Uterus (tissue), 2 donors: ENCODE results near the gene ELF2.

Source experiments
- POLR2A ChIP-seq, 2 donors: fragments of 450-650 bp; IDR thresholded peaks; one replicate each; pipeline ENCODE4 v1.6.1; 2016; ENCODE audit warnings: antibody characterized with exemption in 2 of 2, mild to moderate bottlenecking in 1 of 2, moderate library complexity in 1 of 2
- TF ChIP-seq, protein P1 (sequence below), 4 experiments: fragments of 200-600 bp in 2 of 4; fragments of 450-650 bp in 2 of 4; sonication (generic) in 2 of 4; IDR thresholded peaks; one replicate each; pipeline ENCODE4 v1.5.1; 2016 to 2019; ENCODE audit warnings: antibody characterized with exemption in 4 of 4, mild to moderate bottlenecking in 2 of 4, moderate library complexity in 1 of 4

DNA sequence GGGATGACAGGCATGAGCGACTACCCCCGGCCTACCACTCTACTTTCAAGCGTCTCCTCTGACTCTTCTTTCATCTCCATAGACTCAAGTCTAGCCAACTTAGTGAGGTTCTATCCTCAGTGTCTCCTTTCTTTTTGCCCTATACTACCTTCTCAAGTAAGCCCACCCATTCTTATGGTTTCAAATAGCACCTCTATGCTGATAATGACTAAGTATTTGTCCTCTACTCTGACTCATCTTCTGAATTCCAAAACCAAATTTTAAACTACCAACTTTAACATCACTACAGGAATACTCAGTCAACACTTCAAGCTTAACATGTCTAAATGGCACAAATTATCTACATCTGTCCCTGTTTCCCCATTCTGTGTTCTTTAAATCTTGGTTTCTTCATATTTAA is 47.8 kb downstream of the ELF2 start:
- TF ChIP-seq POLR2A (IDR thresholded peaks at IDR 0.05), result no peak
- TF ChIP-seq, protein P1, sequence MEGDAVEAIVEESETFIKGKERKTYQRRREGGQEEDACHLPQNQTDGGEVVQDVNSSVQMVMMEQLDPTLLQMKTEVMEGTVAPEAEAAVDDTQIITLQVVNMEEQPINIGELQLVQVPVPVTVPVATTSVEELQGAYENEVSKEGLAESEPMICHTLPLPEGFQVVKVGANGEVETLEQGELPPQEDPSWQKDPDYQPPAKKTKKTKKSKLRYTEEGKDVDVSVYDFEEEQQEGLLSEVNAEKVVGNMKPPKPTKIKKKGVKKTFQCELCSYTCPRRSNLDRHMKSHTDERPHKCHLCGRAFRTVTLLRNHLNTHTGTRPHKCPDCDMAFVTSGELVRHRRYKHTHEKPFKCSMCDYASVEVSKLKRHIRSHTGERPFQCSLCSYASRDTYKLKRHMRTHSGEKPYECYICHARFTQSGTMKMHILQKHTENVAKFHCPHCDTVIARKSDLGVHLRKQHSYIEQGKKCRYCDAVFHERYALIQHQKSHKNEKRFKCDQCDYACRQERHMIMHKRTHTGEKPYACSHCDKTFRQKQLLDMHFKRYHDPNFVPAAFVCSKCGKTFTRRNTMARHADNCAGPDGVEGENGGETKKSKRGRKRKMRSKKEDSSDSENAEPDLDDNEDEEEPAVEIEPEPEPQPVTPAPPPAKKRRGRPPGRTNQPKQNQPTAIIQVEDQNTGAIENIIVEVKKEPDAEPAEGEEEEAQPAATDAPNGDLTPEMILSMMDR (IDR thresholded peaks at IDR 0.05), result no peak
